Skeletal muscle satellite cell (primary cell): ENCODE data around the gene DEPDC4.
"Not testable (repeated sequence)": the region's sequence is repeated elsewhere in the genome, so short reads cannot be mapped to it uniquely, and the experiment has no call there.

Experiments used
- H3K27me3 ChIP-seq: 2 replicates; pipeline ENCODE4 v1.7.0; 2013; ENCODE audit warnings: low read length; ENCODE audit not compliant: control insufficient read depth, insufficient read depth
- H3K36me3 ChIP-seq: 2 replicates; pipeline ENCODE4 v1.7.0; 2013; ENCODE audit warnings: mild to moderate bottlenecking, control low read depth, low read length; ENCODE audit not compliant: insufficient read depth
- H3K4me1 ChIP-seq: 2 replicates; pipeline ENCODE4 v1.7.0; 2013; ENCODE audit warnings: low read length; ENCODE audit not compliant: control insufficient read depth, insufficient read depth
- H3K4me2 ChIP-seq: 2 replicates; pipeline ENCODE4 v1.7.0; 2013; ENCODE audit warnings: mild to moderate bottlenecking, low read length
- H3K4me3 ChIP-seq: 2 replicates; pipeline ENCODE4 v1.7.0; 2013; ENCODE audit warnings: low read length
- H3K9ac ChIP-seq: 2 replicates; pipeline ENCODE4 v1.7.0; 2013; ENCODE audit warnings: mild to moderate bottlenecking, low read depth, low read length, moderate library complexity
- H3K9me3 ChIP-seq: replicated peaks from 2 replicates; pipeline ENCODE4 v1.7.0; 2013; ENCODE audit warnings: mild to moderate bottlenecking, control low read depth, low read length

The DEPDC4 gene

DNA sequence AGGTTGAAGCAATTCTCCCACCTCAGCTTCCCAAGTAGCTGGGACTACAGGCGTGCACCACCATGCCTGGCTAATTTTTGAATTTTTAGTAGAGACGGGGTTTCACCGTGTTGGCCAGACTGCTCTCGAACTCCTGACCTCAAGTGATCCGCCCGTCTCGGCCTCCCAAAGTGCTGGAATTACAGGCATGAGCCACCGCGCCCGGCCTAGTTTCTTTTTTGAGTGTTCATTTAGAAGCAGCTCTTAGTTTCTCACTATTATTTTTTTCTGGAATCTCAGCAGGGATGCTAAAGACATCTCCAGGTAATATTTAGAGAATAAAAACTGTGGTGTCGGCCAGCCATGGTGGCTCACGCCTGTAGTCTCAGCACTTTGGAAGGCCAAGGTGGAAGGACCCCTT is 17.7 kb upstream of the DEPDC4 start:
- H3K27me3 ChIP-seq, H3K4me3 ChIP-seq, H3K36me3 ChIP-seq, H3K9ac ChIP-seq, H3K9me3 ChIP-seq, H3K4me1 ChIP-seq, H3K4me2 ChIP-seq: not testable (repeated sequence)

DNA sequence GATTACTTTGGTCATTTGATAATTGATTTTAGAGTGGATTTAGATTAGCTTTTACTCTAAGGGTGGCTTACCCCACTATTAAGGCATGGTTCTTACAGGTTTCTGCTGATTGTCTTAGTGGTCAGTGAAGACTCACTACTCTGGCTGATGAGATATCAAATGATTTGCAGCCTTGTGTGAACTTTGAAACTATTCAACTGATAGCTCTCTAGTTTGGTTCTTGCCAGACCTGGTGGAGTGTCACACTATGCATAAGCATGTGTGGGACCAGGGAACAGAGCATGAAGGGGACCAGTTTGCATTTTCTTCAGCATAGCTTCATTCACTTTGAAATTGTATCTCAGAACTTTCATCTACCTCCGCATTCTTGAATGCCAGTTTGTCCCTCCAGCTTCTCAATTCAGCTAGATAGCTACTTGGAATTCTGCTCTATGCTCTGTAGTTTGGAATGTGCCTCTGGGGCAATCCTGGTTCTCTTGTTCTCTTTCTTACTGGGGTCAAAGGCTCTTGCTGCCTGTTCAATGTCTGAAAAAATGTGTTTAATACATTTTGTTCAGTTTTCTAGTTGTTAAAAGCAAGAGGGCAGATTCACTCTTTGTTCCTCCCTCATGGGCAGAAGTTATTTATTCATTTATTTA is 12.8 kb upstream of the DEPDC4 start:
- Histone ChIP-seq H3K9me3 (no peaks in the 10 kb centered on the region), H3K4me3 (no peak overlapping the region), H3K4me1 (no peaks in the 10 kb centered on the region), H3K27me3 (no peaks in the 10 kb centered on the region), H3K9ac (no peak overlapping the region), H3K4me2 (no peak overlapping the region), H3K36me3 (peaks cover 9% of the 10 kb centered on the region)

DNA sequence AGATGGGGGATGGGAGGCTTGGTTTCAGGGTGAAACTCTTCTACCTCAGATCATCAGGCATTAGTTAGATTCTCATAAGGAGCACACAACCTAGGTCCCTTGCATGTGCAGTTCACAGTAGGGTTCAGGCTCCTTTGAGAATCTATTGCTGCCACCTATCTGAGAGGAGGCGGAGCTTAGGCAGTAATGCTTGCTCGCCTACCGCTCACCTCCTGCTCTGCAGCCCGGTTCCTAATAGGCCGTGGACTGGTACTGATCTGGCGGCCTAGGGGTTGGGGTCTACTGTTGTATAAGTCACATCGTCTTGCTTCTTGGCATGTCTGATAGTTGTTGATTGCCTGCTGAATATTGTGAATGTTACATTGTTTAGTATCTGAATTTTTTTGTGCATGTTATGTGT is 12.3 kb upstream of the DEPDC4 start:
- no peak overlapping the region for H3K9ac ChIP-seq
- H3K27me3 ChIP-seq, result no peaks in the 10 kb centered on the region
- no peak overlapping the region for H3K4me2 ChIP-seq
- H3K4me3 ChIP-seq, result no peak overlapping the region
- peaks cover 9% of the 10 kb centered on the region for H3K36me3 ChIP-seq
- no peaks in the 10 kb centered on the region for H3K4me1 ChIP-seq
- no peaks in the 10 kb centered on the region for H3K9me3 ChIP-seq

DNA sequence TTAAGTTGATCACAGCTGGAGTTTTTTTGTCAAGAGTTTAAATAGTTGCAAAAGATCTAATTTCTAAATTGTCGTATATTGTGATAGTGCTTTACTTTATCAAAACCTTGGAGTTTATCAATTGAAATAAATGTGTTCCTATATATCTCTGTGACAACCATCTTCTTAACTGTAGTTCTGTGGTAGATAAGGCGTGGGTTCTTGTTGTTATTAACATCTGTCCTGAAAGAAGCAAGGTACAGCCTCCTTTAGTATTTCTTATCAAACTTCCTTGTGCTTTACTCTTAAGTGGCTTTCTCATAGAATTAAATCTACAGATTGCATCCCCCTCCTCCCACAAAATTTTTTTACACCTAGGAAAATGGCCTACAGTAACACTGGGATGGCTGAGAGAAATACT is 7.4 kb upstream of the DEPDC4 start:
- Histone ChIP-seq H3K4me1 (peaks cover 4% of the 10 kb centered on the region), H3K36me3 (no peaks in the 10 kb centered on the region), H3K27me3 (no peaks in the 10 kb centered on the region)

DNA sequence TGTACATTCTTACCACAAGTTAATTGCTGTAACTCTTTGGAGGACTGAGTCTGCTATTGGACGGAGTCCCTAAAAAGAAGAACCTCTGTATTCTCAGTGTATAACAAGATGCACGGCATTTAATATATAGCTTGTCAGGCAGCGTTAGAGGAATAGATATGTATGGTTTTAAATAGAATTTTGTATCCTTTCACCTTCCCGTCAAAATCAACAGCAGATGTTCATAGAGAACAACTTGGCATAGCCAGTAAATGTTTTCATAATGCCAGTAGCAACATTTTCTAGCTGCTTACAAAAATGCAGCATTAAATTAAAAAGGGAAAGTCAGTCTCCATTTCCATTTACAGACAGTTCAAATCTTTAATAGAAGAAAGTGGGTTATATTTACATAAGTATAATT is 6.9 kb upstream of the DEPDC4 start:
- Histone ChIP-seq H3K27me3 (no peaks in the 10 kb centered on the region), H3K36me3 (no peaks in the 10 kb centered on the region), H3K4me1 (peaks cover 9% of the 10 kb centered on the region), H3K4me2 (no peak overlapping the region), H3K4me3 (no peak overlapping the region), H3K9me3 (no peaks in the 10 kb centered on the region), H3K9ac (no peak overlapping the region)

More for the DNA sequence above, 7.4 kb upstream of the DEPDC4 start:
- H3K9me3 ChIP-seq, result no peaks in the 10 kb centered on the region
- H3K4me3 ChIP-seq, result no peak overlapping the region
- H3K9ac ChIP-seq, result no peak overlapping the region
- H3K4me2 ChIP-seq, result no peak overlapping the region

DNA sequence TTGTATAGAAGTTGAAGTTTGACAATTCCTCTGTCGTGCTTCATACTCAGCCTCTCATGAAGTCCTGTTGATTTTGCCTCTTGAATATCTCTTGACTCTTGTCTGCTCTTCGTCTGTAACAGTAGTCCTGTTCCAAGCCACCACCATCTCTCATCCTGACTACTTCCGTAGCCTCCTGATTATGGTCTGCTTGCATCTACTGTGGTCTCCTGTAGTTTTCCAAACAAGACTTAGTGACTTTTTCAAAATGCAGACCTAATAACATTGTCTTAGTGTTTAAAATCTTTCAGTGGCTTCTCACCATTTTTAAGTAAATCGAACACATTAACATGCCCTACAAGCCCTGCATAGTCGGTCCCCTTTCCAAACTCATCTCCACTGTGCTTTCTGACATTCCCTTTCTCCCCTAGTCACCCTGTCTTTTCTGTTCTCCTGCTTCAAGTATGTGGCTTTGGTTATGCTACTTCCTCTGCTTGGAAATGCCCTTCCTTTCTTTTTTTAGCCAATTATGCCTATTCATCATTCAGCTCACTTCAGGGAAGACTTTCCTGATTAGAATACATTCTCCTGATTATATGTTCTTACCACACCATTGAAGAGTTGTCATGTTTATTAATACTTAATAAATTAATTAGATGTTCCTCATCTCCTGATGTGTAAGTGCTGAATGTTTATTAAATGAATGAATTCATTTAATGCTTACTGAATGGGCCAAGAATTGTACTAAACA is 2.1 kb upstream of the DEPDC4 start:
- peaks cover 19% of the 10 kb centered on the region for H3K4me1 ChIP-seq
- no peaks in the 10 kb centered on the region for H3K36me3 ChIP-seq
- H3K4me2 ChIP-seq, result peak overlapping the region; percentile 82
- peak overlapping the region; percentile 93 for H3K4me3 ChIP-seq
- H3K27me3 ChIP-seq, result no peaks in the 10 kb centered on the region
- no peaks in the 10 kb centered on the region for H3K9me3 ChIP-seq
- peak overlapping the region; percentile 97 for H3K9ac ChIP-seq

DNA sequence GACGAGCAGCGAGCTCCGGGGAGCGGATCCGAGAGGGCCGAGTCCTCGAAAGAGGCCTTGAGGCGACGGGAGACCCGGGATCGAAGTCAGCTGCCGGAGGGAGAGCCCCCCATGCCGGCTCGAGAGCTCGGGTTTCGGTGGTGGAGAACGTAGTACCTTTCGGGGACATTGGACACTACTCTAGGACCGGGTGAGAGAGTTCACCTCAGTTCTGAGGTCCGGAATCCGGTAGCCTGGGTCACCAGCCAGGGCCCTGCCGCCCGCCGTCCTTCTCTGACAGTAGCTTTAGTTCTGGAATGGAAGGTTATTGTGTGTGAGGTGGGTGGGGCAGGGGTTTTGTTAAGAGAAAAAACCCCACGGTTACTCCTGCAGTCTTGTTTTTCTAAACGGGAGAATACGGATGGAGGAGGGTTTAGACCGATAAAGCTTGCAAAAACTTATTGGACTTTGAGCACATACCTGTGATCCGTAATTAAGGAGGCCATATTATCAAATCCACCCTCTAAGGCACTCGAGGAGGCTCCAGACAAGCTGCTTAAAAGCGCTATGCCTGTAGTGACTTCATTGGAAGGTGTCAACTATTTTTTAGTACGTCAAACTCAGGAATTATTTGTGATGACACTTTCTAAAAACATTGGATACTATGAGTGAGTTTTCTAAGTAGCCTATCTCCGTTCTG is 863 bp upstream of the DEPDC4 start:
- peak overlapping the region; percentile 93 for H3K4me3 ChIP-seq
- H3K36me3 ChIP-seq, result no peaks in the 10 kb centered on the region
- H3K4me1 ChIP-seq, result peaks cover 19% of the 10 kb centered on the region
- H3K9ac ChIP-seq, result peak overlapping the region; percentile 97
- no peaks in the 10 kb centered on the region for H3K9me3 ChIP-seq
- H3K4me2 ChIP-seq, result peak overlapping the region; percentile 82
- H3K27me3 ChIP-seq, result no peaks in the 10 kb centered on the region

DNA sequence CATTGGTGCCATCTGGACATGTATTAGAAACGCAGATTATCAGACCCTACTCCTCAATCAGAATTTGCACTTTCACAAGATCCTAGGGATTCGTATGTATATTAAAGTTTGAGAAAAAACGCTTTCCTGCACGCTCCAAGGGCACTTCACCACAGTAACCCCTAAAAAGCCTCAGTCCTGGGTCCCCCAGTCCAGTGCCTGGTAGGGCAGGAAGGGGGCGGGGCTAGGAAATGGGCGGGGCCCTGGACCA is 369 bp downstream of the DEPDC4 start:
- no peaks in the 10 kb centered on the region for H3K27me3 ChIP-seq
- H3K4me2 ChIP-seq, result peak overlapping the region; percentile 82

DNA sequence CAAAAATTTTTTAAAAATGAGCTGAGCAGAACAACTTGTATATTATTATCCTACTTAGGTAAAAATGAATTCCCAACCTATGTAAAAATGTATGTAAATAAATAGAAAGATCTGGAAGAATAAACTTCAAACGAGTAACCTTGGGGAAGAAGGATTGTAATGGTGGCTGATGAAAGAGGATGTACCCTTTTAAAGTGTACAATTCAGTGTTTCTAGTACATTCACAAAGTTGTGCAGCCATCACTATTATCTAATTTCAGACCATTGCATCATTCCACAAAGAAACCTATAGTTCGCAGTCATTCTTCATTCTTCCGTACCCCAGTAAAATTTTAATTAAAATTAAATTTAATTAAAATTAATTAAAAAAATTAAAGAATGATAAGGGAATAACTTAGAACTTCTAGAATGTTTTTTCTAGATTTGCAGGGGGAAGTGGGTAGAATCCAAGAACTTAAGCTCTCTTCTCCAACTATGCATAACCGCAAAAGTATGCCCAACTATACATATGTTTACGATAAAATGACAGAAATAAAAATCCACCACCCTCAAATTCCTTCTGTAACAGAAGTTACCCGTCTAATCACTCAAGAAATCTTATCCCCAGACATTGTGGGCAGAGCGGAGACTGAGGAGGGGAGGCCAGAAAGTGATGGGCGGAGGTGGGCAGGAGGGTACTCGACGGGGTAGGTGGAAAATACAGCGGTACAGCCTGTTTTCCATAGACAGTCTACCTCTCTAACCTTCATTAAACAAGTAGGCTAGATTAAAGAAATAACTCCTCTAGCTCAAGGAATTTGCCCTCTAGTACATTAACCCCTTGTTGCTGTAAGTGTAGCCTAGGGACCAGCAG is 921 bp downstream of the DEPDC4 start:
- peak overlapping the region; percentile 93 for H3K4me3 ChIP-seq
- H3K9me3 ChIP-seq, result no peaks in the 10 kb centered on the region
- peak overlapping the region; percentile 82 for H3K4me2 ChIP-seq
- H3K27me3 ChIP-seq, result no peaks in the 10 kb centered on the region
- H3K4me1 ChIP-seq, result peaks cover 19% of the 10 kb centered on the region
- H3K36me3 ChIP-seq, result no peaks in the 10 kb centered on the region
- peak overlapping the region; percentile 97 for H3K9ac ChIP-seq

More for the DNA sequence above, 369 bp downstream of the DEPDC4 start:
- no peaks in the 10 kb centered on the region for H3K36me3 ChIP-seq
- H3K9me3 ChIP-seq, result no peaks in the 10 kb centered on the region
- peak overlapping the region; percentile 93 for H3K4me3 ChIP-seq
- H3K9ac ChIP-seq, result peak overlapping the region; percentile 97
- H3K4me1 ChIP-seq, result peaks cover 19% of the 10 kb centered on the region

DNA sequence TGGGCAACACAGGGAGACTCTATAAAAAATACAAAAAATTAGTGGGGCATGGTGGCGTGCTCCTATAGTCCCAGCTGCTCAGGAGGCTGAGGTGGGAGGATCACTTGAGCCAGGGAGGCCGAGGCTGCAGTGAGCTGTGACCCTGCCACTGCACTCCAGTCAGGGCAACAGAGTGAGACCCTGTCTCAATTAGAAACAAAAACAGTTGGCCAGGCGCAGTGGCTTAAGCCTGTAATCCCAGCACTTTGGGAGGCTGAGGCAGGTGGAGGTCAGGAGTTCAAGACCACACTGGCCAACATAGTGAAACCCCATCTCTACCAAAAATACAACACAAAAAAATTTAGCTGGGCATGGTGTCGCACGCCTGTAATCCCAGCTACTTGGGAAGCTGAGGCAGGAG is 1.8 kb downstream of the DEPDC4 start:
- H3K9me3 ChIP-seq, H3K9ac ChIP-seq: not testable (repeated sequence)

DNA sequence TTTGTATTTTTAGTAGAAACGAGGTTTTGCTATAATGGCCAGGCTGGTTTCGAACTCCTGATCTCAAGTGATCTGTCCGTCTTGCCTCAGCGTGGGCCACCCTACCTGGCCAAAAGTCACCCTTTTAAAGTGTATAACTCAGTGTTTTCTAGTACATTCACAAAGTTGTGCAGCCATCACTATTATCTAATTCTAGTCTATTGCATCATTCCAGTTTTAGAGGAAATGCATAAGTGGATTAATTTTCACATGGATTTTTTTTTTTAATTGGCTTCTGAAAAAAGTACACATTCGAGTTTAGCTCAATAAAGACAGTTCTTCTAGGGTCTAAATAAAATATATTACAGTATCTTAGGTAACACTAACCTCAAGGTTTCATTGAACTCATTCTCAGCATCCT is 3.7 kb downstream of the DEPDC4 start:
- no peaks in the 10 kb centered on the region for H3K27me3 ChIP-seq
- peaks cover 7% of the 10 kb centered on the region for H3K4me1 ChIP-seq
- H3K4me2 ChIP-seq, result no peak overlapping the region
- H3K4me3 ChIP-seq, result no peak overlapping the region
- no peaks in the 10 kb centered on the region for H3K9me3 ChIP-seq
- no peaks in the 10 kb centered on the region for H3K36me3 ChIP-seq
- H3K9ac ChIP-seq, result no peak overlapping the region

More for the DNA sequence above, 1.8 kb downstream of the DEPDC4 start:
- not testable (repeated sequence) for H3K36me3 ChIP-seq, H3K4me3 ChIP-seq, H3K4me2 ChIP-seq, H3K27me3 ChIP-seq
- peaks cover 19% of the 10 kb centered on the region for H3K4me1 ChIP-seq
